HG03139 (cell line): ENCODE data around the gene SMDT1.
"Not testable (repeated sequence)": the region's sequence is repeated elsewhere in the genome, so short reads cannot be mapped to it uniquely, and the experiment has no call there.

ENCODE experiments used
- ATAC-seq: cut with Tn5 transposase; IDR thresholded peaks from one replicate; pipeline ENCODE4 v1.9.1; 2021; ENCODE audit not compliant: unreplicated experiment

SMDT1 gene

GRCh38 chr22:42108848-42109247, 29.3 kb downstream of the SMDT1 start:
- ATAC-seq: no peak

GRCh38 chr22:42111798-42112197, 32.3 kb downstream of the SMDT1 start:
- ATAC-seq: no peak

- ATAC-seq: not testable (repeated sequence)
Measured at GRCh38 chr22:42112793-42113192, 33.3 kb downstream of the SMDT1 start.

- no peak for ATAC-seq
Measured at GRCh38 chr22:42114721-42115120, 35.2 kb downstream of the SMDT1 start.

- ATAC-seq: not testable (repeated sequence)
Measured at GRCh38 chr22:42115420-42115830, 35.9 kb downstream of the SMDT1 start.

- ATAC-seq: no peak
Measured at GRCh38 chr22:42116848-42117424, 37.4 kb downstream of the SMDT1 start.

- not testable (repeated sequence) for ATAC-seq
Measured at GRCh38 chr22:42120231-42121021, 40.9 kb downstream of the SMDT1 start.

- not testable (repeated sequence) for ATAC-seq
Measured at GRCh38 chr22:42123529-42123928, 44.0 kb downstream of the SMDT1 start.

- ATAC-seq: no peak
Measured at GRCh38 chr22:42127606-42128005, 48.1 kb downstream of the SMDT1 start.

GRCh38 chr22:42128007-42128406, 48.5 kb downstream of the SMDT1 start:
- not testable (repeated sequence) for ATAC-seq

GRCh38 chr22:42128776-42129694, 49.5 kb downstream of the SMDT1 start:
- ATAC-seq: not testable (repeated sequence)

- ATAC-seq: not testable (repeated sequence)
Measured at GRCh38 chr22:42130182-42130581, 50.7 kb downstream of the SMDT1 start.

- not testable (repeated sequence) for ATAC-seq
Measured at GRCh38 chr22:42130639-42131431, 51.3 kb downstream of the SMDT1 start, which contains the start of gene CYP2D6. CYP2D6 (minus strand) TSS chr22:42130810; CDS start chr22:42130791, 19 bp downstream.

- ATAC-seq: no peak
Measured at GRCh38 chr22:42131562-42131961, 52.1 kb downstream of the SMDT1 start.

- no peak for ATAC-seq
Measured at GRCh38 chr22:42132457-42132856, 53.0 kb downstream of the SMDT1 start.
